Eye (tissue), 1 donor: Measurements from ENCODE around the gene ANKRD17.

ENCODE experiments used
- DNase-seq: peaks from one replicate; pipeline ENCODE4 v3.0.0-alpha.2; 2015

ANKRD17 gene

DNA sequence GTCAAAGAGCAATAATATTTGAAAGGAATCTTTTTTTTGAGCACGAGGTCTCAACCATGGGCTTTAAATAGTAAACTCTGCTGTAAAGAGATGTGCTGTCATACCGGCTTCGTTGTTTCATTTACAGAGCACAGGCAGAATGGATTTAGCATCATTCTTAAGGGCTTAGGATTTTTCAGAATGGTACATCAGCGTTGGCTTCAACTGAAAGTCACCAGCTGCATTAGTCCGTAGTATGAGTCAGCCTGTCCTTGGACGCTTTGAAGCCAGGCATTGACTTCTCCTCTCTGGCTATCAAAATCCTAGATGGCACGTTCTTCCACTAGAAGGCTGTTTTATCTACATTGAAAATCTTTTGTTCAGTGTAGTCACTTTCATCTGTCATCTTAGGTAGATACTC lies 212.7 kb downstream of the ANKRD17 start:
- DNase-seq, result no peak

DNA sequence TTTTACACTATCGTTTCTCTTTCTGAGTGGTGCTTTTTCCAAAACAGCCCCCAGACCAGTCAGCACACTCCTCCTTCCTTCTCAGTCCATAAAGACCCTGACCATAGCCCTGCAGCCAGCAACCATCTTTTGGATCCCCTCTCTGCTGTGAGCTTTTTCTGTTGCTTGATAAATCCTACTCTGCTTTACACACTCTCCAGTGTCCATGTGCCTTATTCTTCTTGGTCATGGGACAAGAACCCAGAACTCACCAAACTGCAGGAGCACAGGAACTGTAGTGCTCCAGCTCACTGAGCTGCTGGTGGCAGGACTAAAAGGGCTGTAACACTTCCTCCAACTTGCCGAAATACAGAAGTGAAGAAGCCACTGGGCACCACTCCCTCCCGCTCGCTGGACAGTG lies 221.5 kb downstream of the ANKRD17 start:
- DNase-seq, result no peak

DNA sequence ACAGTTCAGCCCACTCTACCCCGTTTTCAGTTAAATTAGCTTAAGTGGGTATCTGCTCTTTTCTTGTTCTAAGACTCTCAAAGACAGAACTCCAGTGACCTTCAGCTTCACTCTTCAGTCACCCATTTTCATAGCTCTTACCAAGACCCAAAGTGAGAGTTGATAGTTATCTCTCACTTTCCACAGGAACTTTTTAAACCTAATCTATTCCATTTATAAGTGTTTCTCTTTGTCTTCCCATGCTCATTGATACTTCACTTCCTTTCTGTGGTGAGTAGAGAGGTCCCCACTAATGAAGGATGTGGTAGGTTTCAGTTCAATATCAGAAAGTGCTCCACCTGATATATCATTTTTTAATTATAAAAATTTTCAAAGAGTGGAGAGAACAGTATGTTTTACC lies 222.5 kb downstream of the ANKRD17 start:
- no peak for DNase-seq

DNA sequence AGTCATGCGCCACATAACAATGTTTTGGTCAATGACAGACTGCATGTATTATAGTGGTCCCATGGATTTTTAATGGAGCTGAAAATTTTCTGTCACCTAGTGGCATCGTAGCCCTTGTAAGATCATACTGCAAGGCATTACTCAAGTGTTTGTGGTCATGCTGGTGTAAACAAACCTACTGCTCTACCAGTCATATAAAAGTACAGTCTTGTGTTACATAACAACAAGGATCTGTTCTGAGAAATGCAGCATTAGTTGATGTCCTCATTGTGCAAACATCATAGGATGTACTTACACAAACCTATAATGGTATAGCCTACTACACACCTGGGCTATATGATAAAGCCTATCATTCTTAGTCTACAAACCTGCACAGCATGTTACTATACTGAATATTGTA lies 223.7 kb downstream of the ANKRD17 start:
- DNase-seq, result no peak

DNA sequence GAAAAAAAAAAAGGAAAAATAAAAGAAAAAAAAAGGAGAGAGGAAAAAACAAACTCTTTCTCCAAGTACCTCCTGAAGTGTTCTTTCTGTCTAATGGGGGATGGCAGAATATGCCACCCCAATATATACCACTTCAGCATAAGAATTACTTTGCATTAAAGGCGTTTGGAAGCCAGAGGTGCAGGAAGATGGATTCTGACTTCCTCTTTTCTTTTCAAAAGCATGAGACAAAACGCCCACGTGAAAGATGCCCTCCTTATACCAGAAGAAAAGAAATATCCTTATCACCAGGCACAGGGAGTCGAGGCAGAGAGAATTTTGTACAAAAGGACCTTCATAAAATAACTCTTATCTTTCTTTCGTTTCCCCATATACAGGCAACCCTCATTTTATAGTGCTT lies 230.0 kb downstream of the ANKRD17 start:
- DNase-seq, result no peak
